ENCODE results near the gene DPAGT1. TPM values are rescaled to one million over a fixed set of nuclear protein-coding genes. Genes with fewer than 3 reads are reported as not detected.

The DPAGT1 gene
- total RNA-seq, 2 experiments from 2014 or later = 31.7 to 83.4 TPM

- intact Hi-C loops (cut with micrococcal nuclease; ENCODE audit: unreplicated experiment) = loop anchor here (1.0 kb wide), 1 partner anchor 13 kb away; no protein-coding TSS in a partner anchor
- peaks cover 8% of the 10 kb centered on the region; the same call in 1 of the 2 replicates for H3K36me3 ChIP-seq (ENCODE audit: insufficient read depth, low read length)
- ChIA-PET POLR2A (interaction anchor here (0.5 to 1.6 kb wide), 12 partner anchors 9 to 85 kb away, joined by 3 to 10 read pairs (median 4); partner anchors contain the start of genes C2CD2L and CBL), CTCF (ENCODE audit: unreplicated experiment) (interaction anchor here (0.6 to 1.9 kb wide), 6 partner anchors 13 to 83 kb away, joined by 3 to 7 read pairs (median 4); no protein-coding TSS in a partner anchor)
- H3K9me3 ChIP-seq (ENCODE audit: low read length) = no peaks in the 10 kb centered on the region
- H3K4me3 ChIP-seq (ENCODE audit: low read depth, low read length, poor library complexity, severe bottlenecking) = peak overlapping the region; percentile 84
- H3K4me1 ChIP-seq (ENCODE audit: insufficient read depth, low read length, poor library complexity, severe bottlenecking) = peaks cover 22% of the 10 kb centered on the region
- no peaks in the 10 kb centered on the region for H3K9me2 ChIP-seq (ENCODE audit: insufficient read depth, low read length)
- BruUV-seq (replicated peaks) = TSS peak; percentile 68
- H3K4me2 ChIP-seq (ENCODE audit: low read length) = peak overlapping the region; percentile 92
- H3K27ac ChIP-seq (ENCODE audit: low read depth, low read length, poor library complexity, severe bottlenecking) = no peak overlapping the region
- H3K79me2 ChIP-seq (ENCODE audit: insufficient read depth, low read depth, low read length) = peaks cover 9% of the 10 kb centered on the region; the same call in 1 of the 2 replicates
- TF ChIP-seq, protein P1, sequence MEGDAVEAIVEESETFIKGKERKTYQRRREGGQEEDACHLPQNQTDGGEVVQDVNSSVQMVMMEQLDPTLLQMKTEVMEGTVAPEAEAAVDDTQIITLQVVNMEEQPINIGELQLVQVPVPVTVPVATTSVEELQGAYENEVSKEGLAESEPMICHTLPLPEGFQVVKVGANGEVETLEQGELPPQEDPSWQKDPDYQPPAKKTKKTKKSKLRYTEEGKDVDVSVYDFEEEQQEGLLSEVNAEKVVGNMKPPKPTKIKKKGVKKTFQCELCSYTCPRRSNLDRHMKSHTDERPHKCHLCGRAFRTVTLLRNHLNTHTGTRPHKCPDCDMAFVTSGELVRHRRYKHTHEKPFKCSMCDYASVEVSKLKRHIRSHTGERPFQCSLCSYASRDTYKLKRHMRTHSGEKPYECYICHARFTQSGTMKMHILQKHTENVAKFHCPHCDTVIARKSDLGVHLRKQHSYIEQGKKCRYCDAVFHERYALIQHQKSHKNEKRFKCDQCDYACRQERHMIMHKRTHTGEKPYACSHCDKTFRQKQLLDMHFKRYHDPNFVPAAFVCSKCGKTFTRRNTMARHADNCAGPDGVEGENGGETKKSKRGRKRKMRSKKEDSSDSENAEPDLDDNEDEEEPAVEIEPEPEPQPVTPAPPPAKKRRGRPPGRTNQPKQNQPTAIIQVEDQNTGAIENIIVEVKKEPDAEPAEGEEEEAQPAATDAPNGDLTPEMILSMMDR (conservative IDR thresholded peaks at IDR 0.05; ENCODE audit: low read length) = no peak
- TF ChIP-seq EZH2phosphoT487 (IDR thresholded peaks at IDR 0.05; ENCODE audit: borderline replicate concordance, low read depth, low read length) = no peak
- H2AFZ ChIP-seq (ENCODE audit: low read length) = peak overlapping the region; percentile 59
- DNase-seq (ENCODE audit: low spot score) = no peak
- no peaks in the 10 kb centered on the region for H4K20me1 ChIP-seq (ENCODE audit: insufficient read depth, low read length)
Measured at GRCh38 chr11:119121811-119122124, 20.1 kb upstream of the DPAGT1 start.

DNA sequence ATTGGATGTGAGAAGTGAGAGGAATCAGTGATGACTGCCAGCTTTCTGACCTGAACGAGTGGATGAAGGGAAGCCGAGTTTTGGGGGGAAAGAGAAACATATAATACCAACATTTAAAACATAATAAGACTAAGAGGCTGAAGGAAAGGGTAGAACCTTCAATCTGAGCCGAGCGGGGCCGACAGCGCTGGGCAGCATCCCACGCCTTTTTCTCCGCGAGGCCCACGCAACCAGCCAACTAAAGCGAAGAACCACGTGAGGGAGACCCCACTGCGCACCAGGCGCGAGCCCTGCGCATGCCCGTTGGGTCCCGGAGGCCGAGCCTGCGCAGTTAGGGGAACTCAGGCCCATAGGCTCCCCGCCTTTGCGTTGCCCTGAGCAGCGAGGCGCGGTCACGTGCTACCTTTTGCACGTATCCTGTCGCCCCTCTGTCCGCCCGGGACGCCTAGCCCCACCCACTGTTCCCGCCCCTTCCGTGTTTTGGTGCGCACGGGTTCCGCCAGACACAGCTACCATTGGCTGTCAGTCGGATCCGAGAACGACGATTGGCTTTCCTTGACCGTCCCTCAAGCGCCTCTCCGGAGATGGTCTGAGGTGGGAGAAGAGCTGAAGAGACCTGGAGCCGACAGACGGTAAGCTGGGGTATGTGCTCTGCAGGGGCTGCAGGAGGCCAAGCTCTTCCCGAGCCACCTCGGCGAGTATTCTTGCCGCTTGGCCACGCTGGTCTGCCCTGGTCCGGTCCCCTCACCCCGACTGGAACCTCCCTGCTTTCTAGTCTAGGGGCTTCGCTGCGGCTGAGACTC lies 19.6 kb upstream of the DPAGT1 start, which contains the start of gene HINFP:
Gene HINFP (plus strand): TSS at position 573 of the 803 bp plus-strand sequence. CDS start 5,365 bp downstream, outside the sequence.
- BruUV-seq (replicated peaks) = no TSS peak
- ChIA-PET CTCF (ENCODE audit: unreplicated experiment) (interaction anchor here (0.6 to 1.9 kb wide), 5 partner anchors 12 to 83 kb away, joined by 3 to 7 read pairs (median 4); no protein-coding TSS in a partner anchor), POLR2A (interaction anchor here (0.5 to 1.6 kb wide), 16 partner anchors 10 to 1199 kb away, joined by 3 to 10 read pairs (median 3); partner anchors contain the start of genes C2CD2L and CBL)
- intact Hi-C loops (cut with micrococcal nuclease; ENCODE audit: unreplicated experiment) = loop anchor here (1.0 kb wide), 1 partner anchor 13 kb away; no protein-coding TSS in a partner anchor
- H3K4me1 ChIP-seq (ENCODE audit: insufficient read depth, low read length, poor library complexity, severe bottlenecking) = peaks cover 16% of the 10 kb centered on the region
- H3K79me2 ChIP-seq (ENCODE audit: insufficient read depth, low read depth, low read length) = peaks cover 9% of the 10 kb centered on the region; the same call in 1 of the 2 replicates
- H3K4me2 ChIP-seq (ENCODE audit: low read length) = peak within 1 kb of the TSS; percentile 92
- H4K20me1 ChIP-seq (ENCODE audit: insufficient read depth, low read length) = no peaks in the 10 kb centered on the region
- peak within 1 kb of the TSS; percentile 84 for H3K4me3 ChIP-seq (ENCODE audit: low read depth, low read length, poor library complexity, severe bottlenecking)
- H3K9me2 ChIP-seq (ENCODE audit: insufficient read depth, low read length) = no peaks in the 10 kb centered on the region
- no peaks in the 10 kb centered on the region for H3K9me3 ChIP-seq (ENCODE audit: low read length)
- H3K27ac ChIP-seq (ENCODE audit: low read depth, low read length, poor library complexity, severe bottlenecking) = no peak within 1 kb of the TSS
- no peak for TF ChIP-seq EZH2phosphoT487 (IDR thresholded peaks at IDR 0.05; ENCODE audit: borderline replicate concordance, low read depth, low read length)
- TF ChIP-seq, protein P1 (conservative IDR thresholded peaks at IDR 0.05; ENCODE audit: low read length) = no peak
- peak; percentile 99 for DNase-seq (ENCODE audit: low spot score)
- H3K36me3 ChIP-seq (ENCODE audit: insufficient read depth, low read length) = peaks cover 8% of the 10 kb centered on the region; the same call in 1 of the 2 replicates
- H2AFZ ChIP-seq (ENCODE audit: low read length) = peak within 1 kb of the TSS; percentile 83
